Parathyroid adenoma (tissue), 2 donors: Measurements from ENCODE around the gene RPUSD1.

Source experiments
- H2AFZ ChIP-seq: fragments of 300-600 bp; sonication (generic); one replicate; pipeline ENCODE4 v1.7.0; 2017; ENCODE audit warnings: antibody characterized with exemption, mild to moderate bottlenecking
- H3K27ac ChIP-seq: fragments of 300-600 bp; sonication (generic); one replicate; pipeline ENCODE4 v1.7.0; 2017
- H3K27me3 ChIP-seq: fragments of 300-600 bp; sonication (generic); one replicate; pipeline ENCODE4 v1.7.0; 2017; ENCODE audit warnings: low read length; ENCODE audit not compliant: control insufficient read depth, insufficient read depth
- H3K36me3 ChIP-seq: fragments of 300-600 bp; sonication (generic); one replicate; pipeline ENCODE4 v1.7.0; 2017; ENCODE audit warnings: low read length; ENCODE audit not compliant: control insufficient read depth, insufficient read depth
- H3K4me1 ChIP-seq: fragments of 300-600 bp; sonication (generic); one replicate; pipeline ENCODE4 v1.7.0; 2017; ENCODE audit warnings: control low read depth
- H3K4me2 ChIP-seq: fragments of 300-600 bp; sonication (generic); one replicate; pipeline ENCODE4 v1.7.0; 2017; ENCODE audit warnings: low read length
- H3K4me3 ChIP-seq: fragments of 300-600 bp; sonication (generic); one replicate; pipeline ENCODE4 v1.7.0; 2017; ENCODE audit warnings: low read depth, low read length
- H3K79me2 ChIP-seq: fragments of 300-600 bp; sonication (generic); one replicate; pipeline ENCODE4 v1.7.0; 2017; ENCODE audit warnings: control low read depth
- H3K9ac ChIP-seq: fragments of 300-600 bp; sonication (generic); one replicate; pipeline ENCODE4 v1.7.0; 2017; ENCODE audit warnings: mild to moderate bottlenecking
- H3K9me3 ChIP-seq: fragments of 300-600 bp; sonication (generic); one replicate; pipeline ENCODE4 v1.7.0; 2017; ENCODE audit warnings: low read length; ENCODE audit not compliant: control insufficient read depth
- TF ChIP-seq, protein P1 (sequence below): fragments of 300-600 bp; sonication (generic); IDR thresholded peaks from one replicate; pipeline ENCODE4 v1.7.0; 2017; ENCODE audit warnings: antibody characterized with exemption, mild to moderate bottlenecking
- donor health status: primary hyperparathyroidism.

The RPUSD1 gene

DNA sequence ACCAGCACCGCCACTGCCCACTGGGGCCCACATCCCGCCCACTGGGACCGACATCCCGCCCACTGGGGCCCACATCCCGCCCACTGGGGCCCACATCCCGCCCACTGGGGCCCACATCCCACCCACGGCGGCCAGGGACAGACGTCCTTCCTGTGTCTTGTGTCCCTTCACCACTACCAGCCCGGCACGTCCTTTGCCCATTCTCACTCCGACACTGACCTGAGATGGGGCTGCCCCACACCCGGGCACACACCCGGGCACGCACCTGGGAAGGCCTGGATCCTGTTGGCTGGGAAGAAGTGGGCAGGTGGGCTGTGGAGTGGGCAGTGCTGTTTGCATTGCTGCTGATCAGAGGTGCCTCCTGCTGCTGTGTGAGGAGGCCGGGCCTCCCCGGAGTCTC is 40.7 kb upstream of the RPUSD1 start:
- no peaks in the 10 kb centered on the region for H3K9me3 ChIP-seq
- no peaks in the 10 kb centered on the region for H3K4me1 ChIP-seq
- no peak overlapping the region for H2AFZ ChIP-seq
- TF ChIP-seq, protein P1, sequence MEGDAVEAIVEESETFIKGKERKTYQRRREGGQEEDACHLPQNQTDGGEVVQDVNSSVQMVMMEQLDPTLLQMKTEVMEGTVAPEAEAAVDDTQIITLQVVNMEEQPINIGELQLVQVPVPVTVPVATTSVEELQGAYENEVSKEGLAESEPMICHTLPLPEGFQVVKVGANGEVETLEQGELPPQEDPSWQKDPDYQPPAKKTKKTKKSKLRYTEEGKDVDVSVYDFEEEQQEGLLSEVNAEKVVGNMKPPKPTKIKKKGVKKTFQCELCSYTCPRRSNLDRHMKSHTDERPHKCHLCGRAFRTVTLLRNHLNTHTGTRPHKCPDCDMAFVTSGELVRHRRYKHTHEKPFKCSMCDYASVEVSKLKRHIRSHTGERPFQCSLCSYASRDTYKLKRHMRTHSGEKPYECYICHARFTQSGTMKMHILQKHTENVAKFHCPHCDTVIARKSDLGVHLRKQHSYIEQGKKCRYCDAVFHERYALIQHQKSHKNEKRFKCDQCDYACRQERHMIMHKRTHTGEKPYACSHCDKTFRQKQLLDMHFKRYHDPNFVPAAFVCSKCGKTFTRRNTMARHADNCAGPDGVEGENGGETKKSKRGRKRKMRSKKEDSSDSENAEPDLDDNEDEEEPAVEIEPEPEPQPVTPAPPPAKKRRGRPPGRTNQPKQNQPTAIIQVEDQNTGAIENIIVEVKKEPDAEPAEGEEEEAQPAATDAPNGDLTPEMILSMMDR = no peak
- no peak overlapping the region for H3K4me3 ChIP-seq
- H3K79me2 ChIP-seq = no peaks in the 10 kb centered on the region
- H3K36me3 ChIP-seq = no peaks in the 10 kb centered on the region
- H3K27me3 ChIP-seq = no peaks in the 10 kb centered on the region
- no peak overlapping the region for H3K9ac ChIP-seq
- no peak overlapping the region for H3K27ac ChIP-seq
- no peak overlapping the region for H3K4me2 ChIP-seq

DNA sequence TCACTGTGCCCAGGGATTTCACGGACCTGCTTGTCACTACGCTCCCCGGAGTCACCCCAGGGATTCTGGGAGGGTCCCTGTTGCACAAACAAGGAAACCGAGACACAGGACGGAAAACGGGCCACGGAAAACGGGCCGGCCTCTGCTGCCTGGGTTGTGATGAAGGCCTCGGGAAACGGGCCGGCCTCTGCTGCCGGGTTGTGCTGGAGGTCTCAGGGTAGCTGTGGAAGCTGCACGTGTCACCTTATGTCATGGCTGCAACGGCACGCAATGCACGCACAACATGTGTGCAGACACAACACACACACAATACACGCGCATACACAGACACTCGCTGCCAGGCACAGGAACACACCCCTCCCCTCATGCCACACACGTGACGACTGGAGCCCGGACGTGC is 39.3 kb upstream of the RPUSD1 start:
- Histone ChIP-seq H3K27me3 (no peaks in the 10 kb centered on the region), H3K9ac (no peak overlapping the region), H3K79me2 (no peaks in the 10 kb centered on the region), H3K36me3 (no peaks in the 10 kb centered on the region), H3K4me1 (no peaks in the 10 kb centered on the region), H3K27ac (no peak overlapping the region), H2AFZ (no peak overlapping the region), H3K4me3 (no peak overlapping the region), H3K4me2 (no peak overlapping the region), H3K9me3 (no peaks in the 10 kb centered on the region)
- TF ChIP-seq, protein P1 = no peak

DNA sequence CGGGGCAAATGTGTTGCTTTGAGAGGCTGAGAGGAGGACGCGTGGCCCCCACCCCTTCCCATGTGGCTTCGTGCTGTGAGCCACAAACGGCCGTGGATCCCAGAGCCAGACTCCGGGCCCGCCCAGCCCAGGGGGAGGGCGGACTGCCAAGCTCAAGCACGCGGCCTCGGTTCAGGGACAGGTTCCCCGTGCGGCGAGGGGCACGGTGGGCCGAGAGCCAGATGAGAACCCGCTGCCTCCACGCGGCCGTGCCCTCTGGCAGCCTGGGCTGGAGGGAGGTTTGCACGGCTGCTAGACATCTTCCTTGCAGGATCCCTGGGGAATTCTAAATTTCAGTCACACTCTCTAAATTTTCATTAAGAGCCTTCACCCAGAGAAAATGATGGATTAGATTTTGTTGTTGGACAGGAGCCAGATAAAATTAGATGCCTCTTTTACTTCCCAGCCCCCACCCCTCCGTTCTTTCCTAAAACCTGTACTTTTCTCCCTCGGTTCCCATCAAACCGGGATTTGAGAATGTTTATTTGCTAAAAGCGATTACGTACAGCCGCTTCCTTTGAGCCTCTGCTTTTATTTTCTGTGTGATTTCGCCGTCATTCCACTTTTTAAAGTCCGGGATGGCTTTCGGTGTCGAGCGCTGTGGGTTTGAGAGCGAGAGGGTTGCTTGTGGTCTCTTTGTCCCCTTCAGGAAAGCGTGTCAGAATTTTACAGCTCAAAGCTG is 37.3 kb upstream of the RPUSD1 start:
- Histone ChIP-seq H3K4me3 (no peak overlapping the region), H3K79me2 (no peaks in the 10 kb centered on the region), H3K27ac (no peak overlapping the region), H3K27me3 (no peaks in the 10 kb centered on the region), H3K4me1 (no peaks in the 10 kb centered on the region), H3K4me2 (no peak overlapping the region), H3K9me3 (no peaks in the 10 kb centered on the region), H3K9ac (no peak overlapping the region), H3K36me3 (no peaks in the 10 kb centered on the region), H2AFZ (no peak overlapping the region)
- TF ChIP-seq, protein P1 = no peak

DNA sequence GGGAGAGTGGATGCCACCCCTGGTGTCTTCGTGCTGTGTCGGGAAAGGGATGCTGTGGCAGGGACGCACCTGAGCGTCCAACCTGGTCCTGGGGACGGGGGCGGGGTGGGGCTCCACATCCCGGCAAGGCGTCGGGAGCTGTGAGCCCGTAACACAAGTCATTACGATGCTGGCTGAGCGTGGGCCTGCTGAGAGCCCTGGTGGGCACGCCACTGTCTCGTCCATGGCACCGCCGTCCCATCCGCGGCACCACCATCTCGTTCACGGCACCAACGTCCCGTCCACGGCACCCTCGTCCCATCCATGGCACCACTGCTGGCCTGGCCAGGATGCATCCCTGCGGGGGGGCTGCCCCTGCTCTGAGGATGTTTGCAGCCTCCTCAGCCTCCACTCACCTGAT is 36.4 kb upstream of the RPUSD1 start:
- Histone ChIP-seq H3K27me3 (no peaks in the 10 kb centered on the region), H2AFZ (no peak overlapping the region), H3K79me2 (no peaks in the 10 kb centered on the region), H3K4me1 (no peaks in the 10 kb centered on the region), H3K4me3 (no peak overlapping the region), H3K27ac (no peak overlapping the region), H3K9me3 (no peaks in the 10 kb centered on the region), H3K9ac (no peak overlapping the region), H3K36me3 (no peaks in the 10 kb centered on the region), H3K4me2 (no peak overlapping the region)
- TF ChIP-seq, protein P1 = no peak

DNA sequence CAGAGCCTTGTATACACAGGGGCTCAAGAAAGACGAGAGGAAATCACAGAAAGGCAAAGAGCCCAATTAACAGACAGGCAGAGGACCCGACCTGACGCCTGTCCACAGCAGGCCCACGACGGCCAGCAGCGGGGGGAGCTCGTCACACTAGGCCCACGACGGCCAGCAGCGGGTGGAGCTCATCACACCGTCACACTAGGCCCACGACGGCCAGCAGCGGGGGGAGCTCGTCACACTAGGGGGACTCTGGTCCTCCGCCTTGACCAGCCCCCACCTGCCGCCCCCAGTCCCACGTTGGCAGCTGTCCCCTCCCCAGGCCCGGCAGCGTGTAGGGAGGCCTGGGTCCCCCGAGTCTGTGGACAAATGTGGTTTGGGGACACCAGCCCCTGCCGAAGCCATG is 36.0 kb upstream of the RPUSD1 start:
- TF ChIP-seq, protein P1 = no peak
- Histone ChIP-seq H3K27me3 (no peaks in the 10 kb centered on the region), H3K9ac (no peak overlapping the region), H3K79me2 (no peaks in the 10 kb centered on the region), H3K4me1 (no peaks in the 10 kb centered on the region), H3K4me3 (no peak overlapping the region), H3K9me3 (no peaks in the 10 kb centered on the region), H3K36me3 (no peaks in the 10 kb centered on the region), H2AFZ (no peak overlapping the region), H3K27ac (no peak overlapping the region), H3K4me2 (no peak overlapping the region)
